ENCODE results near the gene PDPK1.
A peak's percentile ranks its signal among the peaks of the same experiment; 100 is the strongest.
"Not testable (repeated sequence)": the region's sequence is repeated elsewhere in the genome, so short reads cannot be mapped to it uniquely, and the experiment has no call there.

Gene PDPK1

DNA sequence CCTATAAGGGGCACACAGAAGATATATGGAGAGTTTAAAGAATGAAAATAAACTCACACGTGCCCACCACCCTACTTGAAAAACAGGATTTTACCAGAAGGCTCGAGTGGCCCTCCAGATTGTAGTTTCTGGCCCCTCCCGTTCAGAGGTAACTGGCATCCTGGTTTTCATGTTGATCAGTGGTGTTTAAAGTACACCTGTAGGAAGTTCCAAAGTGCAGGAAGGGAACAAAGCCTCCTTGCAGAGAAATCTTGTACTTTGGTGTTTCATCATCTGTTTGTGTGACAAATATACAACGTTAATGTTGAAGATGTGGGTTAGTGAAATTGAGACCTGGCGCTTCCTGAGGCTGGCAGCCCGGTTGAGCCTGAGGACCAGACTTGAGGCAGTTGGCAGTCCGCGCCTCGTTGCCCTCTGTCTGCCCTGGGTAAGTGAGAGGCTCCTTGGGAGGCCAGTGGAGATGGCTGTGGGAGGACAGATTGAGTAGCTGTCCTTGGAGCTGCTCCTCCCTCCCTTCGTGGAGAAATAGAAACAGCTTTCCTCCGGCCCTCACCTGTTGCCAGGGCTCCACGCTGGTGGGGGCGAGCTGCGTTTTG lies 12.6 kb downstream of the PDPK1 start:
- DNase-seq, result not testable (repeated sequence)

DNA sequence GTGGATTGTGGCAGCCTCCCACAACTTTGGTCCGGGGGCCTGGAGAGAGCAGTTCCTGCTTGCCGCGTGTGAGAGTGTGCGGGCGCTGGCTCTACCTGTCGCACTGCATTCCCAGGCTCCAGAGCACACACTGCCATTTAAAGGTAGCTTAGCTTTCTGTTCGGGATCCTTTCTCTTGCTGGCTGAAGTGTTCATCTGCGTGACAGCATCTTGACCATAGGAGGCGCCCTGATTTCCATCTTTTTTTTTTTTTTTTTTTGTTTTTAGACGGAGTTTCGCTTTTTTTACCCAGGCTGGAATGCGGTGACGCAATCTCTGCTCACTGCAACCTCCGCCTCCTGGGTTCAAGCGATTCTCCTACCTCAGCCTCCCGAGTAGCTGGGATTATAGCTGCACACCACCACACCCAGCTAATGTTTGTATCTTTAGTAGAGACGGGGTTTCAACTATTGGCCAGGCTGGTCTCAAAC lies 13.6 kb downstream of the PDPK1 start:
- not testable (repeated sequence) for DNase-seq

DNA sequence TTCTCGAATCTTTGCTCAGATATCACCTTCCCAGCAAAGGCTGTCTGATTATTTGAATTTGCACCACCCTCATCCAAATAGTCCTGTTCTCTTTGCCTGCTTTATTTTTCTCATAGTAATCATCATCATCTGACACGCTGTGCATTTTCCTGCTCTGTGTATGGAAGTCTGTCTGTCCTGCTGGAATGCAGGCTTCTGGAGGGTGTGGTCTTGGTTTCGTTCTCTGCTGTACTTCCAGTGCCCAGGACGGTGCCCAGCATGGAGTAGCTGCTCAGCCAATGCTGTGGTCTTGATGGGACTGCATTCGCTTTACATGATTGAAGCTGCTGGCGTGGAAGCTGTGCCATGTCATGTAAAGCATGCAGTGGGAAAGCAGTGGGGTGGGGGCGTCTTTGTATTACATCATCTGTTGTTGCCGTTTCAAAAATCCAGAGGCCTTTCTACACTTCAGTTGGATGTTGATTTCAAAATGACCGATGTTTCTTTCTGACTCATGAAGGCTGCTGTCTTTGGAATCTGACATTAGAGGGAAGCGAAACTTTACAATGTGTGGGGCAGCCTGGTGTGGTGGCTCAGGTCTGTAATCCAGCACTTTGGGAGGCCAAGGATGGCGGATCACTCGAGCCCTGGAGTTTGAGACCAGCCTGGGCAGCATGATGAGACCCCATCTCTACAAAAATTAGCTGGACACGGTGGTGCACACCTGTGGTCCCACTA lies 17.0 kb downstream of the PDPK1 start:
- DNase-seq, result not testable (repeated sequence)

DNA sequence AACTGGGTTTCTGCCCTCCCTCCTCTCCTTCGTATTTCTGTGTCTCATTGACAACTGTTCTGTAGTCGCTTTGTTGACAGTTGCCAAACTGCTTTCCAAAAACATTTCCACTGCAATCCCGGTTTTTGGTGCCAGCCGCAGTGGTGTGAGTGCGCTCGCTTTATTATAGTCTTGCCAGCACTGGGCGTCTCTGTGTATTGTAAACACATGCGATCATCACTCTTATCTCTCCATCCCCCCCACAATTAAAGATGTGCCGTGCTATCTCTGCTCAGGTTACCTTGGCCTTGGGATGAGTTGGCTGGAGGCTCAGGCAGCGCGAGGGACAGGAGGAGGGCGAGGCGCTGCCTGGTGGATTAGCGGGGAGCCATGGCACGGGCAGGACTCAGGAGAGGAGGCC lies 19.3 kb downstream of the PDPK1 start:
- not testable (repeated sequence) for DNase-seq

DNA sequence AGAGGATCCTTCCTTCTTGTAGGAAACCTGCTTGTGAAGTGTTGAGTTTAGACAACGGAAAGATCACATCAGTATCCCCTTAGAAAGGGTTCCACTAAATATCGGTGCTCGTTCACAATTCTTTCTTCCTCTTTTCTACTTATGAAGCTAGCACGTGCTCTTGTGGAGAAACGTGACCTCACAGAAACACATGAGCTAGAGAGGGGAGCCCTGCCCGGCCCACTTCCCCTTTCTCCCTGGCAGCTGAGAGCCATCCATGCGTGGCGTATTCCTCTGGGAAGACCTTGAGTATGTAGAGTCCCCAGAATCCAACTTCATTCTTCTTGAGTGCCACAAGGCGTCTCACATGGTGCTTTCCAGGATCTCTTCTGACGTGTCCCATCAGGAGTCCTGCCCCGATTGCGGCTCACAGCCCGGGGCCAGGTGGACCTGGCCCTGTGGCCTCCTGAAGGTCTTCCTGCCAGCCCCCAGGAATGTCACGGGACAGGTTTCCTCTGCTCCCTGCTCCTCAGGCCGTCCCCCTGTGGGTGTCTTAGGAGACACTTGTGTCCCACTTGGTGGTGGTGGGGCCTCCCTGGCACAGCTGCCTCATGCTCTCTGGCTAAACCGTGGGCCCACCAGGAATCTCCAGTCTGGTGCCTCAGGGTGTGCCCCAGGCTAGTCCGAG lies 22.4 kb downstream of the PDPK1 start:
- DNase-seq, result not testable (repeated sequence)

DNA sequence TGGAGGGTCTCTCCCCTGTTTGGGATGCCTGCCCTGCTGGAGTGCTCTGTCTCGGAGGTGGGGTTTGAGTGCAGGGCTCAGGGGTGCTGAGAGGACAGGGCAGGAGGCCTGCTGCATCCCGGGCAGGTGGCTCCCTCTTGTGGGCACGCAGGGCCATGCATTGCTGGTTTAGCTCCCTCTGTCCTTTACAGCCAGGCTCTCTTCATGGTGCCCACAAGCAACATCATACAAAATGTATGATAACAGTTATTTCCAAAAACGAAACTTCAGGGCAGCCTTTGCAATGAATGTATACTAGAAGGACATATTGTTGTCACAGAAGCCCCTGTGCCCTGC lies 22.9 kb downstream of the PDPK1 start:
- DNase-seq, result peak; percentile 76

DNA sequence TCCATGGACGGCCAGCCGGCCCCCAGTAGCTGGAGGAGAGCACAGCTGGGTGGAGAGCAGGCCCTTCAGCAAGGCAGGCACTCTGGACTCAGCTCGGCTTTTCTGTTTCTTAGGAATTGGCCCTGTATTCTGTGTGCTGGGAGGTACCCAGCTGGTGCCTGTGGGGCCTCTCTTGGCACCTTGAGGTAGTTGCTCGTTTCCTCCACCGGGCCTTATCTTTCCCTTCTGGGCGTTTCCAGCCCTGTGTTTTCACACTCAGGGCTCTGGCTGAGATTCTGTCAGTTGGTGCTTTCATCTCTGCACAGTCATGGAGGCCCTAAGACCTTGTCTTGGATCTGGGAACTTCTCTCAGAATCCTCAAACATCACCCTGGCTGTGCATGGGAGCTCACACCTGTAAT lies 29.7 kb downstream of the PDPK1 start:
- not testable (repeated sequence) for DNase-seq

DNA sequence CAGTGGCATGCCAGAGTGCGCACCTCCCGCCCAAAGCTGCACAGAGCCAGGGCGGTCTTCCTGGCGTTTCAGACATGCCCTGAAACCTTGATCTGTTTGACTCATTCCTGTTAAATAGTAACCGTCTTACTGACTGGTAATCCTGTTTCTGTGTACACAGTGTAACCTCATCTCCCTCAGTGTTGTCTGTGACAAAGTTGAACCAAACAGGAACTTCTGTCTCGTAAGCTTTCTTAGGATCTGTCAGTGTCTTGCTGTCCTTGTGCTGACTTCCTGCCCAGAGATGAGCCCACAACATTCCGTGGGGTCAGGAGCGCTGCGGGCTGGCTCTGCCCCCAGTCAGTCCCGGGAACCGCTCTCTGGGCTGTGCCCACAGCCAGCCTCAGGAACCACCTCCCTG lies 30.8 kb downstream of the PDPK1 start:
- not testable (repeated sequence) for DNase-seq

DNA sequence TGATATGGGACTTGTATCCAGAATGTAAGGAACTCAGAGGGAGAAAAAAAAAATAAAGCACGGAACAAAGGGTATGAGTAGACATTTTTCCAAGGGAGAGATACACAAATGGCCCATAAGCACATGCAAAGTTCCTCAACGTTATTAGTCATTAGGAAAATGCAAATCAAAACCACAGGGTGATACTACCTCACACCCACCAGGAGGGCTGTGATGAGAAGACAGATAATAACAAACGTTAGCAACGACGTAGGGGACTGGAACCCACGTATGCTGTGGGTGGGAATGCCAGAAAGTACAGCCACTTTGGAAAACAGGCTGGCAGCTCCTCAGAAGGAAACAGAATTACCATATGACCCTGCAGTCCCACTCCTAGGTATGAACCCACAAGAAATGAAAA lies 34.9 kb downstream of the PDPK1 start:
- not testable (repeated sequence) for DNase-seq

DNA sequence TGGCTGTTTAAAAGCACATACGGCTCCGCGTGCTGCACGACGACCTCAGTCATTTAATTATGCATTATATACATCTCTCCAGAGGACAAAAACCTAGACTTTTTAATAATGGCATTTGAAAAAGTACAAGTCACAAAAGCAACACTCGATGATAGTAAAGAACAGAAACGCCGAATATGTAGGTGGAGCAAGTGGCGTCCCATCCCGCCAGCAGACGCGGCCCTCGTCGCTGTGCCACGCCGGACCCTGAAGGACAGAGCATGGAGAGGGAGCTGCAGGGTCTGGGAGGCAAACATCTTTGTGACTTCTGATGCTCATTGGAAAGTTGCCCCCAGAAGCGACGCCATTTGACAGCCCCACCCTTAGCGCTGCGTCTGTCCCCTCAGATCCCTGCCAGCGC lies 38.0 kb downstream of the PDPK1 start:
- DNase-seq, result not testable (repeated sequence)

DNA sequence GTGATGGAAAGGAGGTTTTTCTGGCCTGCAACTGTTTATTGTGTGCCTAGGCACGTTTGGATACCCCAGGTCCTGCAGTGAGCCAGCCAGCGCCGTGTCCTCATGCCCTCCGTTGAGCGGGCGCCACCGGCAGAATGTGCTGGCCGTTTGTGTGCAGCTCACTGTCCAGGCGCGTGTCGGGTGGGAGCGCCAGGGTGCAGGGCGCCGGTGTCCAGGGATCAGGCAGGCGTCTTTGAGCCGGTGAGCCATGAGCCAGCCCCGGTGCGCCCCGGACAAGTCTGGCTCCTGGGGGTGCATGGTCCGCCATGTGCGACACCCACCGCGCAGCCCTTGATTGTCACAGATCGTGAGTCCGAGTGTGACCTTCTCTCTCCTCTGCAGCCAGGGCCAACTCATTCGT lies 39.2 kb downstream of the PDPK1 start:
- not testable (repeated sequence) for DNase-seq

DNA sequence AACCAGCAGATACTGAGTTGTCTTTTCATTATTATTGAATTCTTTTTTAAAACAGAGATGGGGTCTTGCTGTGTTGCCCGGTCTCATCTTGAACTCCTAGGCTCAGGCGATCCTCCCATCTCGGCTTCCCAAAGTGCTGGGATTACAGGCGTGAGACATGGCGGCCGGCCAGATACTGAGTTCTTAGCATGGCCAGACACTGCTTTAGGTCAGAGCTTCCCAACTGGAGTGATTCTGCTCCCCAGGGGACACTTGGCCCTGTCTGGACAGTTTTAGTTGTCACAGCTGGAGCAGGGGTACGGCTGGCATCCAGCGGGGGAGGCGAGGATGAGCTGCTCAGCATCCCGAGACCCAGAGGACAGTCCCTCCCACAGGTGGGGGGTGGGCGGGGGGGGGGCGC lies 41.1 kb downstream of the PDPK1 start:
- DNase-seq, result not testable (repeated sequence)

DNA sequence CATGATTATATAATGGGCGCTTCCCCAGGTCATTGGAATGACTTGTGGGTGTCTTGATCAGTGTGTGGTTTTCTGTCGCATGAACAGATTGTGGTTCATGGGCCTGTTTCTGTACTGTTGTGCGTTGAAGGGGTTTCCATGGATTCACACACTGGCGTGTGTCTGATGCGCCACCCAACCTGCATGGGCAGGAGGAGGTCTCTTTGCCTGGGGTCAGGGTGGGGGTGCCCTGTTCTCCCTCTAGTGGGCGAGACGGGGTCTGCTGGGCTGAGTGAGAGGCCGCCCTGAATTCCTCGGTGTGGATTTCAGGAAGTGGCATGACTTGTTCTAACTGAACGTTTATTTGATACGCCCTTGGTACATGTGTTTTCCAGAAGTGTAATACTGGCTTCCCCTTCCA lies 42.3 kb downstream of the PDPK1 start:
- not testable (repeated sequence) for DNase-seq

DNA sequence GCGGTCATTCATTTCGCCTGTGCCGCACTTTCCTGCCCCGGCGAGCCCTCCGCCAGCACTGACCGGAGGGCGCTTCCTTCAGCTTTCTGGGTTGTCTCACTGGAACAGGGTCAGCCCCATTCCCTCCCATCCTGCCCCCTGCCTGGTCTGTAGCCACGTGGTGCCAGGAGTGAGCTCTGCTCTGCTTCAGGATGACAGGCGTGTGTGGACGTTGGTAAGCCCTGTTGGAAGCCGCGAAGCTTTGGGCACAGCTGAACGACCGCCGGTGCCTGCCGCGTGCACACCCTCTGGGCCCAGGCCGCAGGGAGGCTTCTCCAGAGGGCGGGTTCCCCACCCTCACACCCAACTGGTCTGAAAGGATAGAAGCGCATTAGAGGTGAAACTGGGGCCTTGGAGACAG lies 43.0 kb downstream of the PDPK1 start:
- DNase-seq, result not testable (repeated sequence)

DNA sequence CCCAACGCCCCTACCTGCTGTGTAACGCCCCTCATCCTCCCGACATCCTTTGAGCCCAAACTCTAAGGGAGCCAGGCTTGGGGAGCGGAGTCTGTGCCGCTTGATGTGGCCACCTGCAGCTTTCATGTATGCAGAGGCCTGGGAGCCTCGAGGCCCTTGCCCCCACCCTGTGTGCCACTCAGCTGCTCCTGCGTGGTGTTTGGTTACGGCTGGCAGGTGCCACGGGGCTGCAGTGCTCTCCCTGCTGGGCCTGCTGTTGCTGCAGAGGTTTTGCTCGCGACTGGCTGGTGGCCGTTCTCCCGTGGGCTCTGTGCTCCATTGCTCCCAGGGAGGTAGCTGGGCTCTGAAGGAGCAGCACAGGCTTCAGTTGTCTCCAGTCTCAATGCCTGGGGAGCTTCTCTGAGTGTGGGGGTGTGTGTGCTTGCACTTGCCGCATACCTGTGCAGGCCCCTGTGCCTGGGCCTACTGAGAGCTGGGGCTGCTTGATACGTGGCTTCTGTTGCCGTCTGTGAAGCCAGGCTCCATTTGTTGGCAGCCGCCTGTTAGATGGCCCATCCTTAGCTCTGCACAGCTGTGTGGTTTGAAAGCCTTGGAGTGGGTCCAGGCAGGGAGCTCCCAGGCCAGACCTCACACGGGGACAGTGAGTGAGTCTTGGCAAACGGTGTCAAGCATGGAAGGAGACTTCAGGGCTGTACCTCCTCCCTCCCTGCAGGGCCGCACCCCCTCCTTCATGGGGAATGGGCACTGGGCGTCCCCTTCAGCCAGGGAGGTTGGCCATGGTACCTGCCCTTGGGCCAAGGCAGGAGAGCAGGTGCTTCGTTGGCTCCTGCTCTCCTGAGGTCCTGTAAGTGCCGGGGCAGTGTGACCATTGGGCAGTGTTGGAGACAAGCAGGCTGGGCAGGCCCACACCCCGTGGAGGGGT lies 47.2 kb downstream of the PDPK1 start:
- DNase-seq, result no peak

DNA sequence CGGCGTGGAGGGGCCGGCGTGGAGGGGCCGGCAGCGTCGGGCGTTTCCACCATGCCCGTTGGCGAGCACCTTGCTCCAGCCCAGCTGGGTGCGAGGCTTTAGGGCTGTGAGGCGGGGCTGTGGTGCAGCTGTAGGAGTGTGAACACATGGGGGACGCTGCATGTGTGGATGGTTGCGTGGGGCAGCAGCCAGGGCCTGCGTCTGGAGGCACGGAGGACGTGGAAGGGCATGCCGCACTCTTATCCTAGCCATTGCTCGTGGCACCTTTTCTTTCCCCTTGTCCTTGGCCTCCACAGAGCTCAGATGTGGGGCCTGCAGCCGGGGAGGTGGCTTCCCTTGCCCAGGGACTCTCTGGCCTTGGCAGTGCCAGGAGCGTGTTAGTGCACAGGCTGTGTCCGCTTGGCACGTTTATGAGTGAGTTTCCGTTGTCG lies 47.8 kb downstream of the PDPK1 start:
- DNase-seq, result no peak

DNA sequence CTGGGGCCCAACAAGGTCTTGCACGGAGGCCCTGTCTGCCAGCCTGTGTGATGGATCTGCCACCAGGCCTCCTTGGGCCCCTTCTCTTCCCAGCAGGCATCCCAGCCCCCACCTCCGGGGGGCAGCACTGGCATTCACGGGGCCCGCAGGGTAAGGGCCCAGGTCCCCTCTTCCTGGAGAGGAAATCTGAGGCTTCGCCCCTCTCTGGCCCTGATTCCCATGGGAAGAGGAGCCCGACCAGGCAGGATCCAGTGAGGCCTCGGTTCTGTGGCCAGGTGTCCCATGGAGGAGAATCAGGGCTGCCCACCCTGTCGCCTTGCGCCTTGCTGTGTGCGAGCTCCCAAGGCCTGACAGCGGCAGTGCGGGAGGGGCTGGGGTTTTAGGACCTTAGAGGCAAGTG lies 48.4 kb downstream of the PDPK1 start:
- no peak for DNase-seq

DNA sequence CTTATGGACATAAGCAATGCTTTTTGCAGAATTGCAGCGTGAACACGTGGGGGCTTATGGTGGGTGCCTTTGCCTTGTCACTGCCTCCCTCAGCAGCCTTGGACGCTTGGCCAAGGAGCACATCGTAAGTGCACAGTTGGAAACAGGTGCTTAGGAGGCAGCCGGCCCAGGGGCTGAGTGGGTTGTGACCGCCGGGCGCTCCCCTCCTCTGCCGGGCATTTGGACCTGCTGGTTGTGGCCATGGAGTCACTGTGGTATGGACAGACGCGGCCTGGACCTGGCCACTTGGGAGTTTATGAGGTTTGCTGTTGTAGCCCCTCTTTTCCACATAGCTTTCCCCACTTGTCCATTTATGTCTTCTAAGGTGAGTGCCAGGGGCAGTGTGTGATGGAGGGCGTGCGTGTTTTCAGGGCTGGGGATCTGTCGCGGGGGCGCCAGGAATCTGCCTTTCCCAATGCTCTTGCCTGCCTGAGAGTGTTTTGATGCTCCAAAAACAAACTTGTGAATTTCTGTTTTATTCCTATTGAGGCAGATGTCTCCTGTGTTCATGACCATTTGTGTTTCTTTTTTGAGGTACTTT lies 49.2 kb downstream of the PDPK1 start:
- no peak for DNase-seq

DNA sequence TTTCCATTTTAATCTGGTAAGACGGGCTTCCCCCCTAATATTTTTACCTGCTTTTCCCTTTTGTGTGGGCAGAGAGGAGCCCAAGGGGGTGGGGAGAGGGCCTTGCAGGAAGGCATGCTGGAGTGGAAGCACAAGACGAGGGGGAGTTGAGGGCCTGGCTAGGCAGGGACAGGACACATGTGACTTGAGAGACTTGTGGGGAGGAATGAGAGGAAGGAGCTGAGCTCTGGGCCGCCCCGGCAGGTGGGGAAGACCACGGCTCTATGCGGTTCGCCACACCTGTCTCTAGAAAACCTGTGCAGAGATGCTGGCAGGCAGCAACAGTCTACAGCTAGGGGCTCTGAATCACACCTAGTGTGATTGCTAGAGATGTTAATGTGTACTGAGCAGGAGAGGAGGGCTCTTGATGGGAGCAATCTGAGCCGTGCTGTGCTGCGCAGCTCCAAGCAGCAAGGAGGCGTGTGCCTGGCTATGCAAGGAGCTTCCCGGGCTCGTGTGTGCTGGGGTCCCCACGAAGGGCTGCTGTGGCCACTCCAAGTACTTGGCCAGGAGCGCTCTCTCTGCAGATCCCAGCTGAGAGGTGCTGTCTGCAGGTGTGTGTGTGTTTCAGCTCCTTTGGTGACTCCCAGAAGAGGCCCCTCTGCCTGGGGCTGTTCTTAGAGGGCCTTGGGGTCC lies 50.2 kb downstream of the PDPK1 start:
- DNase-seq, result no peak

DNA sequence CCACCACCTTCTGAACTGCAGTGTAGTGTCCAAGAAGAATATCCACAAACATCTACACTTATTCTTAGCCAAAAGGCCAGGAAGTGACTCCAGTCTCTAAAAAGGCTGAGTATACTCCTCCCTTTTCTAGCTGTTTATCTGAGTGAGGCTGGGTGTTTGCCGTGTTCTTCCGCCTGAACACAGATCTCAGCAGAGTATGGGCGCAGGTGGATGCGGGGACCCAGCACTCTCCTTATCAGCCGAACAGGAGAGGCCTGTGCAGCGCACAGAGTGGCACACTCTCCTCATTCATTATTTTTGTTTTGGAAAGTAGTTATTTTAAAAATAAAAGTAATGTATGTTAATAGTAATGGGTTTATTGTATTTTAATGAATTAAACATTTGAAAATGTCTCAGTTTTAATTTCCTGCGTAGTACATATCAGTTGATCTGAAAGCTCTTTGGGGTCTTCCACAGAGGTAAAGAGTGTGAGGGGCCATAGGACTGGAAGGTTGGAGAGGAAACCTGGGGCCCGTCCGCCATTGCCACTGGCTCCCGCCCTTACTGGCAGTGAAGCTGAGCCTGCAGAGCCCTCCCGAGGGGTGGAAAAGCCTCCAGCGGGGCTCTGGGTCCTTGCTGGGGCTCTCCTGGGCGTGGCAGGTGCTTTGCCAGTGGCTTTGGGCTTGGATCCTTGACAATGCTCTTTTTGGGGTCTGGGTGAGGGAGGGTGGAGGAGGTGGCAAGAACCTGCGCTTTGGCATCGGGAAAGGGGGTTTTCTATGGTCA lies 53.8 kb downstream of the PDPK1 start:
- DNase-seq, result no peak

DNA sequence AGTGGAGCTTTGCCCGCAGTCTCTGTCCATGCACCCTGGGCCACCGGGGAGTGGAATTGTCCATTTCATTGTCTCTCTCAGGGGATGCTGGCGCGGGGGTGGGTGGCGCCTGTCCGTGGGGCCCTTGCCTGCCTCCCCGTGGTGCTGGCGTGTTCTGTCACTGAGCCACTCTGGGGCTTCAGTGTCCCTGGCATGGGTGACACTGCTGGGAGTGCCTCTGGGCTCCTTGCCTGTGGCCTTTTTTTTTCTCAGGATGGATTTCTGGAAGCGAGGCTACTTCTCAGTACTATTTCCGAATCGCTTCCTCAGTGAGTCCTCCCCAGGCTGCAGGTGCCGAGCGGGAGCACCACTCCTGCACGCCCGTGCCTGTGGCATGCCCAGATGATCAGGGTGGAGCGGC lies 55.0 kb downstream of the PDPK1 start:
- no peak for DNase-seq
